MCF 10A (cell line): ENCODE measurements around the gene ZNF273. TPM values are rescaled to one million over a fixed set of nuclear protein-coding genes. Genes with fewer than 3 reads are reported as not detected.
"Not testable (repeated sequence)": the region's sequence is repeated elsewhere in the genome, so short reads cannot be mapped to it uniquely, and the experiment has no call there.

Experiments used
- BruUV-seq: library from RNA; stranded (reverse); fragments of 400-500 nt; replicated peaks from 2 replicates; lab custom pipeline; 2021; lab: Mats Ljungman, UMichigan
- CTCF ChIA-PET: fragments of 300-600 bp; sonication (Branson Sonifier 250); formaldehyde crosslinking; extraction: SDS; loops from one replicate; lab custom pipeline; 2021; ENCODE audit warnings: antibody characterized with exemption, inconsistent platforms; lab: Yijun Ruan, JAX
- POLR2A ChIA-PET: fragments of 300-600, 350-650 bp; sonication (Branson Sonifier 250); formaldehyde crosslinking; extraction: SDS; loops from one replicate; lab custom pipeline; 2020; ENCODE audit warnings: antibody characterized with exemption, inconsistent platforms; lab: Yijun Ruan, JAX
- DNase-seq: peaks from one replicate; pipeline ENCODE4 v3.0.0-alpha.2; 2018; ENCODE audit not compliant: unreplicated experiment
- H3K27ac Mint-ChIP-seq: one replicate; pipeline ENCODE4 v1.8.0; 2022; ENCODE audit warnings: mild to moderate bottlenecking, low read depth, mixed read lengths; ENCODE audit not compliant: unreplicated experiment
- H3K27me3 Mint-ChIP-seq: one replicate; pipeline ENCODE4 v1.8.0; 2022; ENCODE audit warnings: mixed read lengths; ENCODE audit not compliant: insufficient read depth, unreplicated experiment
- H3K36me3 Mint-ChIP-seq: one replicate; pipeline ENCODE4 v1.8.0; 2022; ENCODE audit warnings: mild to moderate bottlenecking, moderate library complexity, mixed read lengths; ENCODE audit not compliant: insufficient read depth, unreplicated experiment
- H3K4me1 Mint-ChIP-seq: one replicate; pipeline ENCODE4 v1.8.0; 2022; ENCODE audit warnings: mixed read lengths; ENCODE audit not compliant: insufficient read depth, unreplicated experiment
- H3K4me3 Mint-ChIP-seq: one replicate; pipeline ENCODE4 v1.8.0; 2022; ENCODE audit warnings: mild to moderate bottlenecking, moderate library complexity, mixed read lengths; ENCODE audit not compliant: unreplicated experiment
- H3K9me3 Mint-ChIP-seq: one replicate; pipeline ENCODE4 v1.8.0; 2022; ENCODE audit warnings: mixed read lengths; ENCODE audit not compliant: unreplicated experiment
- intact Hi-C: fragments of 100-400 bp; cut with micrococcal nuclease; formaldehyde crosslinking; loops from 2 replicates; pipeline ENCODE4 v1.14.1; 2022
- total RNA-seq: library from RNA; stranded (reverse); gene quantifications from 2 replicates; pipeline ENCODE4 v1.2.3, GENCODE V29; 2022
- TF ChIP-seq, protein P1 (sequence below): fragments of 200-600 bp; IDR thresholded peaks from one replicate; pipeline ENCODE4 v1.8.0; 2022; ENCODE audit warnings: antibody characterized with exemption, mild to moderate bottlenecking; ENCODE audit not compliant: unreplicated experiment

ZNF273 gene
- total RNA-seq, 1 experiment from 2014 or later: 2.2 TPM

- H3K36me3 Mint-ChIP-seq: no peaks in the 10 kb centered on the region
- H3K27me3 Mint-ChIP-seq: no peaks in the 10 kb centered on the region
- ChIA-PET CTCF (no interaction called here), POLR2A (interaction anchor here (0.7 to 2.0 kb wide), 3 partner anchors 8 to 179 kb away, joined by 3 to 8 read pairs (median 4); partner anchors contain the start of gene ZNF273)
- BruUV-seq: no TSS peak
- H3K4me1 Mint-ChIP-seq: no peaks in the 10 kb centered on the region
- intact Hi-C loops: no loop called here
- no peak for DNase-seq
- H3K9me3 Mint-ChIP-seq: no peaks in the 10 kb centered on the region
- no peak overlapping the region for H3K4me3 Mint-ChIP-seq
- TF ChIP-seq, protein P1, sequence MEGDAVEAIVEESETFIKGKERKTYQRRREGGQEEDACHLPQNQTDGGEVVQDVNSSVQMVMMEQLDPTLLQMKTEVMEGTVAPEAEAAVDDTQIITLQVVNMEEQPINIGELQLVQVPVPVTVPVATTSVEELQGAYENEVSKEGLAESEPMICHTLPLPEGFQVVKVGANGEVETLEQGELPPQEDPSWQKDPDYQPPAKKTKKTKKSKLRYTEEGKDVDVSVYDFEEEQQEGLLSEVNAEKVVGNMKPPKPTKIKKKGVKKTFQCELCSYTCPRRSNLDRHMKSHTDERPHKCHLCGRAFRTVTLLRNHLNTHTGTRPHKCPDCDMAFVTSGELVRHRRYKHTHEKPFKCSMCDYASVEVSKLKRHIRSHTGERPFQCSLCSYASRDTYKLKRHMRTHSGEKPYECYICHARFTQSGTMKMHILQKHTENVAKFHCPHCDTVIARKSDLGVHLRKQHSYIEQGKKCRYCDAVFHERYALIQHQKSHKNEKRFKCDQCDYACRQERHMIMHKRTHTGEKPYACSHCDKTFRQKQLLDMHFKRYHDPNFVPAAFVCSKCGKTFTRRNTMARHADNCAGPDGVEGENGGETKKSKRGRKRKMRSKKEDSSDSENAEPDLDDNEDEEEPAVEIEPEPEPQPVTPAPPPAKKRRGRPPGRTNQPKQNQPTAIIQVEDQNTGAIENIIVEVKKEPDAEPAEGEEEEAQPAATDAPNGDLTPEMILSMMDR: no peak
- H3K27ac Mint-ChIP-seq: no peak overlapping the region
Observed at GRCh38 chr7:64892116-64892515, 11.0 kb upstream of the ZNF273 start.

DNA sequence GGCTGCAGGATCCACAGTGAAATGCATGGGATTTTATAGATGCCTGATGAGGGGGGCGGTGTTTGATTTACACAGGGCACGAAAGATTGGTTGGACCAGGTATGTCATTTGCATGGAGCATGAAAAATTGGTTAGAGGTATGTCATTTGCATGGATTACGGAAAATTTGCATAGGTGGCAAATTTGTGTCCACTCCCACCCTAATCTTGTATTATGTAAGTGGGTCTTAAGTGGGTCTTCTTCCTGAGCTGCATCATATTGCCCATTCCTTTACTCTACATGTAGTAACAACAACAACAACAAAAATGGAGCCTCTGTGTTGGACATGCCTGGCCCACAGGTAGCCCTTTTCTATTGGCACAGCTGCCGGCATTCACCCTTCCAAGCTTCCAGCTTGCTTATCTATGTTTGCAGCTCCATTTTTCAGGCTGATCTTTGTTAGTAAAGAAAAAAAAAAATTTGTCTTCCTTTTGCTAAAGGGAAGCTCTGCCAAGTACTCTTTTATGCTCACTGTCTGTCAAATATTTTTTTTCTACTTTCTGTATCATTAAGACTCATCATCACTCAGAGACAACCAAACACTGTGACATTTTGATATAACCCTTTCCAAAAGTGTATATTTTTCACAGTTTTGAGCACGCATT, 10.3 kb upstream of the ZNF273 start:
- Mint-ChIP-seq H3K36me3 (no peaks in the 10 kb centered on the region), H3K4me3 (no peak overlapping the region), H3K27me3 (no peaks in the 10 kb centered on the region), H3K9me3 (no peaks in the 10 kb centered on the region), H3K27ac (no peak overlapping the region), H3K4me1 (no peaks in the 10 kb centered on the region)
- intact Hi-C loops: no loop called here
- DNase-seq: no peak
- POLR2A ChIA-PET: interaction anchor here (0.7 to 2.0 kb wide), 3 partner anchors 8 to 180 kb away, joined by 3 to 8 read pairs (median 4); partner anchors contain the start of gene ZNF273
- CTCF ChIA-PET: interaction anchor here (0.7 kb wide), 1 partner anchor 8 kb away, joined by 5 read pairs; no protein-coding TSS in a partner anchor
- TF ChIP-seq, protein P1: no peak
- BruUV-seq: no TSS peak

DNA sequence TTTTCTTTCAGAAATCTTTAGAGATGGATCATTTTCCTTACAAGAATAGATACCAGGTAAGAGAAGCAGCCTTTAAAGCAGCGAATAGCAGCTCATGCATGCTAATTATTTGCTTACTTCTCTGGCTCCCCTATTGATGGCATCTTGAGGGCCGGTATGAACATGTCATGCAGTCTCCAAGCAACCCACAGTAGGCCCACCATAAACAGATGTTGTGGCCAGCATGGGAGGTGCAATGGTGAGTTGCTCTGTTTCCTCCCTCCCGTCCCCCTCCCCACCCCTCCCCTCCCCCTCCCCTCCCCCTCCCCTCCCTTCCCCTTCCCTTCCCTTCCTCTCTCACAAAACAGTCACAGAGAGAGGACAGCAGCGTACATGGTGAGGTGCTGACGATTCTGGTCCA, 9.7 kb upstream of the ZNF273 start:
- CTCF ChIA-PET: interaction anchor here (0.7 kb wide), 1 partner anchor 9 kb away, joined by 5 read pairs; no protein-coding TSS in a partner anchor
- H3K9me3 Mint-ChIP-seq: no peaks in the 10 kb centered on the region
- H3K27ac Mint-ChIP-seq: no peak overlapping the region
- intact Hi-C loops: no loop called here
- no TSS peak for BruUV-seq
- TF ChIP-seq, protein P1: no peak
- POLR2A ChIA-PET: interaction anchor here (2.0 kb wide), 1 partner anchor 10 kb away, joined by 8 read pairs; the partner anchor contains the start of gene ZNF273
- H3K4me3 Mint-ChIP-seq: no peak overlapping the region
- no peaks in the 10 kb centered on the region for H3K27me3 Mint-ChIP-seq
- no peaks in the 10 kb centered on the region for H3K36me3 Mint-ChIP-seq
- no peaks in the 10 kb centered on the region for H3K4me1 Mint-ChIP-seq
- no peak for DNase-seq

DNA sequence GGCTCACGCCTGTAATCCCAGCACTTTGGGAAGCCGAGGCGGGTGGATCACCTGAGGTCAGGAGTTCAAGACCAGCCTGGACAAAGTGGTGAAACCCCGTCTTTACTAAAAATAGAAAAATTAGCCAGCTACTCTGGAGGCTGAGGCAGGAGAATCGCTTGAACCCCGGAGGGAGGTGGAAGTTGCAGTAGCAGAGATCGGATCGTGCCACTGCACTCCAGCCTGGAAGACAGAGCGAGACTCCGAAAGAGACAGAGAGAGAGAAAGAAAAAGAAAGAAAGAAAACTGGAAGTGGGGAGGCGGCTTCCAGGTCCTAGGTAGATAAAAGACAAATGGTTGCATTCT, 640 bp upstream of the ZNF273 start:
- intact Hi-C loops, CTCF ChIA-PET, H3K27me3 Mint-ChIP-seq, BruUV-seq, H3K36me3 Mint-ChIP-seq, H3K9me3 Mint-ChIP-seq, DNase-seq, H3K27ac Mint-ChIP-seq: not testable (repeated sequence)
- POLR2A ChIA-PET: interaction anchor here (0.6 to 1.8 kb wide), 9 partner anchors 10 to 373 kb away, joined by 3 to 9 read pairs (median 4); partner anchors contain the start of genes ERV3-1 and ZNF138
- Mint-ChIP-seq H3K4me3 (peak overlapping the region; percentile 95), H3K4me1 (peaks cover 25% of the 10 kb centered on the region)
